K562 (cell line): ENCODE measurements around the gene TBC1D2B. TPM values are rescaled to one million over a fixed set of nuclear protein-coding genes. Genes with fewer than 3 reads are reported as not detected.
"Not testable (repeated sequence)": the region's sequence is repeated elsewhere in the genome, so short reads cannot be mapped to it uniquely, and the experiment has no call there.

Experiments used
- ATAC-seq: fragments of 200-7000 bp; cut with Tn5 transposase; 3 replicates; pipeline ENCODE4 v1.9.1; 2020; ENCODE audit warnings: moderate library complexity
- BruUV-seq: library from RNA; stranded (reverse); fragments of 400-500 nt; replicated peaks from 2 replicates; lab custom pipeline; 2021; lab: Mats Ljungman, UMichigan
- CTCF ChIA-PET: fragments of 300-600 bp; formaldehyde crosslinking; extraction: SDS; loops from one replicate; lab custom pipeline; 2021; ENCODE audit warnings: low intra/inter-chr PET ratio; lab: Yijun Ruan, JAX
- POLR2A ChIA-PET: fragments of 300-600, 350-650 bp; sonication (Branson Sonifier 250); formaldehyde crosslinking; extraction: SDS; loops from one replicate; lab custom pipeline; 2021; ENCODE audit warnings: antibody characterized with exemption, inconsistent platforms; lab: Yijun Ruan, JAX
- DNase-seq, 4 experiments: peaks; one replicate each; pipeline versions ENCODE4 v3.0.0 to v3.0.0-alpha.2; 2011 to 2018; ENCODE audit warnings: low spot score in 3 of 4, mixed read lengths in 3 of 4; ENCODE audit errors: extremely low read depth in 1 of 4
- FAIRE-seq: peaks from 2 replicates; lab custom pipeline; 2011; peaks lifted over from hg19 to GRCh38; lab: Jason Lieb, UNC
- H2AFZ ChIP-seq: 2 replicates; pipeline ENCODE4 v1.6.0; 2011; ENCODE audit warnings: low read depth, low read length, control low read depth, inconsistent platforms
- H3K27ac ChIP-seq: fragments of 200-600 bp; 3 replicates; pipeline ENCODE4 v1.8.0; 2011; ENCODE audit warnings: low read depth, mild to moderate bottlenecking, control low read depth, inconsistent platforms, low read length, moderate library complexity, mixed read lengths; ENCODE audit errors: extremely low read depth
- H3K27me3 ChIP-seq, 2 experiments: fragments of 300-600 bp in 1 of 2; 2 replicates in 1 of 2; 3 replicates in 1 of 2; pipeline versions ENCODE4 v1.6.0 to v1.8.0; 2011; ENCODE audit warnings: inconsistent platforms in 2 of 2, low read length in 2 of 2, mild to moderate bottlenecking in 1 of 2, mixed read lengths in 1 of 2, moderate library complexity in 1 of 2; ENCODE audit not compliant: control insufficient read depth in 2 of 2, insufficient read depth in 2 of 2
- H3K36me3 ChIP-seq: fragments of 300-600 bp; 3 replicates; pipeline ENCODE4 v1.8.0; 2011; ENCODE audit warnings: mild to moderate bottlenecking, low read length, inconsistent platforms; ENCODE audit not compliant: control insufficient read depth, insufficient read depth
- H3K4me1 ChIP-seq, 2 experiments: fragments of 200-600 bp in 1 of 2; replicated peaks in 1 of 2; 2 replicates in 1 of 2; 3 replicates in 1 of 2; pipeline versions ENCODE4 v1.5.1 to v1.8.0; 2011; ENCODE audit warnings: inconsistent platforms in 2 of 2, low read length in 2 of 2, mild to moderate bottlenecking in 1 of 2, mixed read lengths in 1 of 2, moderate library complexity in 1 of 2; ENCODE audit not compliant: control insufficient read depth in 2 of 2, insufficient read depth in 2 of 2
- H3K4me2 ChIP-seq: 2 replicates; pipeline ENCODE4 v1.6.1; 2011; ENCODE audit warnings: low read length, control low read depth, inconsistent platforms, mixed read lengths; ENCODE audit not compliant: insufficient read depth
- H3K4me3 ChIP-seq: fragments of 200-600 bp; sonication (generic), shearing (Covaris generic); 2 replicates; pipeline ENCODE4 v1.5.1; 2016; ENCODE audit warnings: control low read depth, inconsistent platforms
- H3K79me2 ChIP-seq: fragments of 200-600 bp; 3 replicates; pipeline ENCODE4 v1.8.0; 2011; ENCODE audit warnings: low read length, inconsistent platforms; ENCODE audit not compliant: control insufficient read depth, insufficient read depth
- H3K9ac ChIP-seq, 2 experiments: 2 replicates each; pipeline versions ENCODE4 v1.6.0 to v1.6.1; 2011; ENCODE audit warnings: low read depth in 2 of 2, low read length in 2 of 2, control low read depth in 1 of 2, inconsistent platforms in 1 of 2, mild to moderate bottlenecking in 1 of 2, mixed read lengths in 1 of 2; ENCODE audit not compliant: insufficient read depth in 1 of 2
- H3K9me1 ChIP-seq: one replicate; pipeline ENCODE4 v1.6.0; 2011; ENCODE audit warnings: inconsistent platforms, mild to moderate bottlenecking, low read length, moderate library complexity; ENCODE audit not compliant: control insufficient read depth, insufficient read depth
- H3K9me3 ChIP-seq: replicated peaks from 2 replicates; pipeline ENCODE4 v1.5.1; 2011; ENCODE audit warnings: low read depth, low read length, inconsistent platforms; ENCODE audit not compliant: control insufficient read depth, insufficient read depth
- H4K20me1 ChIP-seq: replicated peaks from 2 replicates; pipeline ENCODE4 v1.6.1; 2011; ENCODE audit warnings: low read length, inconsistent platforms, mixed read lengths; ENCODE audit not compliant: control insufficient read depth, insufficient read depth
- C11orf30 ChIP-seq: fragments of 450-650 bp; IDR thresholded peaks from 2 replicates; pipeline ENCODE4 v1.6.1; 2016; ENCODE audit warnings: low read depth, mild to moderate bottlenecking
- MAFF ChIP-seq: IDR thresholded peaks from 2 replicates; pipeline ENCODE4 v1.6.1; 2012; ENCODE audit warnings: low read length, improper control_type of control experiment
- MAFG ChIP-seq: fragments of 450-650 bp; conservative IDR thresholded peaks from 2 replicates; pipeline ENCODE4 v1.6.1; 2016; ENCODE audit warnings: missing genetic modification characterization, missing compliant biosample characterization
- MAFK ChIP-seq: IDR thresholded peaks from 2 replicates; pipeline ENCODE4 v1.6.1; 2011; ENCODE audit warnings: low read length, improper control_type of control experiment
- ZNF316 ChIP-seq: fragments of 450-650 bp; IDR thresholded peaks from 2 replicates; pipeline ENCODE4 v1.6.1; 2016
- WGBS: fragments of 100-300 bp; shearing (Covaris generic); methylation state at CpG from one replicate; pipeline ENCODE4 v1.1.6; 2016; ENCODE audit warnings: low coverage, mixed read lengths; ENCODE audit not compliant: insufficient coverage; ENCODE audit errors: missing lambda C conversion rate; 5-methylcytosine and 5-hydroxymethylcytosine counted together
- in situ Hi-C: fragments of 300-500 bp; cut with MboI; formaldehyde crosslinking; loops from 4 replicates; pipeline ENCODE4 v1.15.0; 2018; ENCODE audit warnings: inconsistent platforms, mixed read lengths
- intact Hi-C: fragments of 100-400 bp; cut with micrococcal nuclease; formaldehyde crosslinking; loops from 2 replicates; pipeline ENCODE4 v1.14.2; 2022
- polyA plus RNA-seq, 8 experiments: library from polyadenylated mRNA; depleted of rRNA in 4 of 8; stranded (reverse) in 5 of 8; unstranded in 3 of 8; fragments of >200 nt; fragmentation: Nextera tagmentation in 2 of 8; fragmentation: Illumina TruSeq in 1 of 8; extraction: Ambion mirVana in 2 of 8; extraction: Trizol in 1 of 8; gene quantifications; 2 replicates each; pipeline versions ENCODE4 v1.2.1 to v1.2.3, GENCODE V29; 2011 to 2014; ENCODE audit warnings: inconsistent platforms in 1 of 8, missing spikeins in 1 of 8
- total RNA-seq, 7 experiments: library from RNA; depleted of rRNA in 6 of 7; stranded (reverse); fragments of >200 nt in 6 of 7; fragmentation: Illumina TruSeq in 2 of 7; extraction: Trizol in 2 of 7; gene quantifications; 2 replicates each; pipeline versions ENCODE4 v1.2.1 to v1.2.3, GENCODE V29; 2011 to 2021; ENCODE audit warnings: low replicate concordance in 1 of 7

TBC1D2B gene
- total and polyA plus RNA-seq, 9 of the 15 experiments (the other 6 are each of a cell fraction or from before 2014, with no cell fraction given), result 0.15 to 16.3 (median 8.9) TPM

DNA sequence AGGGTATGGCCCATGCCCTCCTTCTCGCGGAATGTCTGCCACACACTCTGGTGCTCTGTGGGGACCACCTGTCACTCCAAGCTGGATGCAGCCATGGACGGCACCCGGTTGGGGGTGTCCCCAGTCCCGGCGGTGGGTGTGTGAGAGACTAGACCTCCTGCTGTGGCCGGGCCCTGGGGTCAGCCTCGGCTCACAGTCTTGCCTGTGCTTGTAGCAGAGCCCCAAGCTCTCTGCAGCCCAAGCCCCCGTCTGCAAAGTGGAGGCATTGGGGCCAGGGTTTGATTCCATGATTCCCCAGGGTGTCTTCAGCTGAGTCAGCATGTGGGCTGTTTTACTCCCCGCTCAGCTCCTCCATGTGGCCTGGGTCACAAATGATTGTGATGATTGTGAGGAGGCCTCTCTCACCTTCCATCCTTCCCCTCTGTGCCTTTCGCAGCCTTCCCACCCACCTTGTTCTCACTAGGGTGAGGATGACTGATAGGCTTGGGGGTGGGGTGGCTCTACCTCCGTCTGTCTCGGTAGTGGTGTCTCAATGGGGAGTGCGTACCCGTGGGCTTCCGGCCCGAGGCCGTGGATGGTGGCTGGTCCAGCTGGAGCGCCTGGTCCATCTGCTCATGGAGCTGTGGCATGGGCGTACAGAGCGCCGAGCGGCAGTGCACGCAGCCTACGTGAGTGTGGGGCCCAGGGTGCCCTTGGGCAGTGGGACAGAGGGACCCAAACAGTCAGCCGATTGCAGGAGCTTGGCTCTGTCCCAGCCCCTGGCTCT lies 100.6 kb downstream of the TBC1D2B start:
- H3K9ac ChIP-seq, H3K79me2 ChIP-seq, H3K9me3 ChIP-seq, CTCF ChIA-PET, intact Hi-C loops, H3K9me1 ChIP-seq, H2AFZ ChIP-seq, H3K36me3 ChIP-seq, H3K4me3 ChIP-seq, BruUV-seq, DNase-seq, H4K20me1 ChIP-seq, H3K27ac ChIP-seq, H3K4me2 ChIP-seq: not testable (repeated sequence)
- Histone ChIP-seq H3K4me1 (peaks cover 0 to 18% of the 10 kb centered on the region in 2 experiments; a peak in 2 of 5 replicates), H3K27me3 (peaks cover 7 to 31% of the 10 kb centered on the region in 2 experiments; a peak in 3 of 5 replicates)
- 12% methylated on average over 17 of the region's 26 CpGs for WGBS
- peak; percentile 12; the same call in 2 of the 3 replicates for ATAC-seq
- TF ChIP-seq C11orf30, result peak; percentile 86
- peak; percentile 48; the same call in 1 of the 2 replicates for TF ChIP-seq MAFF
- peak; percentile 79 for TF ChIP-seq MAFG (tag)
- peak; percentile 56 for TF ChIP-seq MAFK
- peak; percentile 87 for TF ChIP-seq ZNF316
- in situ Hi-C loops, result loop anchor here (5.0 kb wide), 1 partner anchor 800 kb away; no protein-coding TSS in a partner anchor
- FAIRE-seq, result peak; percentile 6
- POLR2A ChIA-PET, result interaction anchor here (0.6 kb wide), 1 partner anchor 147 kb away, joined by 3 read pairs; no protein-coding TSS in a partner anchor

DNA sequence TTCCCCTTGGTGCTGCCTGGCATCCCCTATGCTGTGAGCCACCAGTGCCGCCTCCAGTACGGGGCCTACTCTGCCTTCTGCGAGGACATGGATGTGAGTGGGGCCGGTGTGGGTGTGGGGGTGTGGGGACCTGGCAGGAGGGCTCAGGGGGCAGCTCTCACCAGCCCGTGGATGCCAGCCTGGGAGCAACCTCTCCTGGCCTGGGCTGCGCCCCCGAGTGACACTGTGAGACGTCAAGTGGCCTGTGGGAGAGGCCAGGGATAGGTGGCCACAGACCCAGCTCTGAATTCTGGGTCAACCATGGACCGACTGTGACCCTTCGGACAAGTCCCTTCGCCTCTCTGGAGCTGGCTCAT lies 101.4 kb downstream of the TBC1D2B start:
- H3K79me2 ChIP-seq, FAIRE-seq, H2AFZ ChIP-seq, H3K4me3 ChIP-seq, CTCF ChIA-PET, H3K36me3 ChIP-seq, intact Hi-C loops, H3K9me3 ChIP-seq, H3K9ac ChIP-seq, ATAC-seq, POLR2A ChIA-PET, BruUV-seq, H4K20me1 ChIP-seq, DNase-seq, H3K27ac ChIP-seq, H3K4me2 ChIP-seq, H3K9me1 ChIP-seq: not testable (repeated sequence)
- H3K4me1 ChIP-seq, result peaks cover 0 to 18% of the 10 kb centered on the region in 2 experiments; a peak in 2 of 5 replicates
- H3K27me3 ChIP-seq, result peaks cover 7 to 26% of the 10 kb centered on the region in 2 experiments; a peak in 3 of 5 replicates
- WGBS, result 40% methylated on average over 7 of the region's 11 CpGs
- in situ Hi-C loops, result loop anchor here (5.0 kb wide), 1 partner anchor 801 kb away; no protein-coding TSS in a partner anchor
